A673 (cell line): ENCODE data around the gene C1orf159. TPM values are rescaled to one million over a fixed set of nuclear protein-coding genes. Genes with fewer than 3 reads are reported as not detected.

Experiments used
- BruUV-seq: library from RNA; stranded (reverse); fragments of 400-500 nt; replicated peaks from 2 replicates; lab custom pipeline; 2021; lab: Mats Ljungman, UMichigan
- CTCF ChIA-PET: fragments of 300-600 bp; sonication (Branson Sonifier 250); formaldehyde crosslinking; loops from one replicate; lab custom pipeline; 2022; ENCODE audit warnings: antibody characterized with exemption; lab: Charles Lee
- POLR2A ChIA-PET: fragments of 300-600 bp; sonication (Branson Sonifier 250); formaldehyde crosslinking; loops from one replicate; lab custom pipeline; 2022; ENCODE audit warnings: antibody characterized with exemption; ENCODE audit not compliant: low non-redundant PET; lab: Charles Lee
- DNase-seq: peaks from one replicate; pipeline ENCODE4 v3.0.0-alpha.2; 2015; ENCODE audit warnings: low spot score
- H3K27ac ChIP-seq: fragments of 200-600 bp; sonication (generic); 2 replicates; pipeline ENCODE4 v1.5.1; 2016; ENCODE audit warnings: mixed run types, low read depth, mild to moderate bottlenecking, mixed read lengths, antibody characterized with exemption, low read length; ENCODE audit not compliant: poor library complexity, severe bottlenecking
- H3K27me3 ChIP-seq: fragments of 200-600 bp; sonication (generic); replicated peaks from 2 replicates; pipeline ENCODE4 v1.6.1; 2017; ENCODE audit warnings: mixed run types, low read depth, mild to moderate bottlenecking, mixed read lengths, antibody characterized with exemption, low read length; ENCODE audit not compliant: insufficient read depth, poor library complexity
- H3K36me3 ChIP-seq: fragments of 200-600 bp; sonication (generic); 2 replicates; pipeline ENCODE4 v1.6.1; 2016; ENCODE audit warnings: mixed run types, mild to moderate bottlenecking, mixed read lengths, antibody characterized with exemption, low read length; ENCODE audit not compliant: insufficient read depth, poor library complexity, severe bottlenecking
- H3K4me1 ChIP-seq: fragments of 200-600 bp; sonication (generic); 2 replicates; pipeline ENCODE4 v1.6.1; 2017; ENCODE audit warnings: mixed run types, mild to moderate bottlenecking, mixed read lengths, antibody characterized with exemption, low read length; ENCODE audit not compliant: insufficient read depth, poor library complexity, severe bottlenecking
- H3K4me3 ChIP-seq: fragments of 200-600 bp; sonication (generic); 2 replicates; pipeline ENCODE4 v1.5.1; 2016; ENCODE audit warnings: low read depth, mixed run types, mild to moderate bottlenecking, mixed read lengths, low read length; ENCODE audit not compliant: poor library complexity, severe bottlenecking
- H3K9me3 ChIP-seq: fragments of 200-600 bp; sonication (generic); 2 replicates; pipeline ENCODE4 v1.6.1; 2016; ENCODE audit warnings: mixed run types, low read depth, mild to moderate bottlenecking, mixed read lengths, antibody characterized with exemption, low read length; ENCODE audit not compliant: poor library complexity, severe bottlenecking
- CTCF ChIP-seq: fragments of 300-800, 200-600 bp; sonication (generic); conservative IDR thresholded peaks from 2 replicates; pipeline ENCODE4 v1.5.1; 2017; ENCODE audit warnings: low read depth, mild to moderate bottlenecking, antibody characterized with exemption, low read length, moderate library complexity, mixed read lengths
- EZH2 ChIP-seq: fragments of 200-600 bp; sonication (generic); IDR thresholded peaks from 2 replicates; pipeline ENCODE4 v1.6.1; 2017; ENCODE audit warnings: borderline replicate concordance, low read depth, mild to moderate bottlenecking, mixed read lengths, antibody characterized with exemption, low read length; ENCODE audit not compliant: poor library complexity, severe bottlenecking
- intact Hi-C: fragments of 100-400 bp; cut with micrococcal nuclease; formaldehyde crosslinking; loops from one replicate; pipeline ENCODE4 v1.10.0; 2022; ENCODE audit not compliant: unreplicated experiment
- total RNA-seq: library from RNA; stranded (reverse); gene quantifications from 2 replicates; pipeline ENCODE4 v1.2.3, GENCODE V29; 2021

C1orf159 gene
- total RNA-seq, 1 experiment from 2014 or later, result 26.8 TPM

- no TSS peak for BruUV-seq
- no peaks in the 10 kb centered on the region for H3K4me1 ChIP-seq
- TF ChIP-seq EZH2, result no peak
- no peak for TF ChIP-seq CTCF
- peaks cover 20% of the 10 kb centered on the region for H3K36me3 ChIP-seq
- CTCF ChIA-PET, result no interaction called here
- H3K4me3 ChIP-seq, result no peak overlapping the region
- POLR2A ChIA-PET, result interaction anchor here (0.7 kb wide), 1 partner anchor 108 kb away, joined by 3 read pairs; no protein-coding TSS in a partner anchor
- intact Hi-C loops, result no loop called here
- no peak for DNase-seq
- H3K27me3 ChIP-seq, result no peaks in the 10 kb centered on the region
- no peak overlapping the region for H3K27ac ChIP-seq
- H3K9me3 ChIP-seq, result no peaks in the 10 kb centered on the region
Measured at GRCh38 chr1:1052003-1052840, 63.7 kb downstream of the C1orf159 start.

- ChIA-PET POLR2A (no interaction called here), CTCF (no interaction called here)
- H3K9me3 ChIP-seq, result no peaks in the 10 kb centered on the region
- peaks cover 26% of the 10 kb centered on the region for H3K36me3 ChIP-seq
- H3K27ac ChIP-seq, result no peak overlapping the region
- H3K27me3 ChIP-seq, result no peaks in the 10 kb centered on the region
- no TSS peak for BruUV-seq
- no peak for DNase-seq
- no peaks in the 10 kb centered on the region for H3K4me1 ChIP-seq
- H3K4me3 ChIP-seq, result no peak overlapping the region
- intact Hi-C loops, result no loop called here
- TF ChIP-seq CTCF (no peak), EZH2 (no peak)
Measured at GRCh38 chr1:1051127-1051810, 64.6 kb downstream of the C1orf159 start.

GRCh38 chr1:1050577-1051052, 65.3 kb downstream of the C1orf159 start:
- no peak overlapping the region for H3K4me3 ChIP-seq
- peaks cover 28% of the 10 kb centered on the region for H3K36me3 ChIP-seq
- no peaks in the 10 kb centered on the region for H3K4me1 ChIP-seq
- no peaks in the 10 kb centered on the region for H3K27me3 ChIP-seq
- TF ChIP-seq EZH2 (no peak), CTCF (no peak)
- intact Hi-C loops, result no loop called here
- POLR2A ChIA-PET, result no interaction called here
- CTCF ChIA-PET, result no interaction called here
- no peak overlapping the region for H3K27ac ChIP-seq
- BruUV-seq, result no TSS peak
- H3K9me3 ChIP-seq, result no peaks in the 10 kb centered on the region
- no peak for DNase-seq
